Cardiac muscle cell (in vitro differentiated cells and primary cell): ENCODE data around the gene MRFAP1L1. TPM values are rescaled to one million over a fixed set of nuclear protein-coding genes. Genes with fewer than 3 reads are reported as not detected.

Experiments used
- DNase-seq, 2 donors: peaks; one replicate each; pipeline versions ENCODE4 v3.0.0 to v3.0.0-alpha.2; 2010 to 2017; ENCODE audit warnings: low read depth in 1 of 2, low spot score in 1 of 2
- H3K27ac ChIP-seq: fragments of 200-600 bp; sonication (generic); 2 replicates; pipeline ENCODE4 v1.5.1; 2016
- H3K27me3 ChIP-seq: fragments of 200-600 bp; sonication (generic); 2 replicates; pipeline ENCODE4 v1.6.0; 2016; ENCODE audit warnings: control low read depth
- H3K36me3 ChIP-seq: fragments of 200-600 bp; sonication (generic); 2 replicates; pipeline ENCODE4 v1.5.1; 2016; ENCODE audit warnings: control low read depth
- H3K4me1 ChIP-seq: fragments of 200-600 bp; sonication (generic); 2 replicates; pipeline ENCODE4 v1.8.1; 2017; ENCODE audit warnings: low read depth, mild to moderate bottlenecking, mixed run types
- H3K4me3 ChIP-seq: fragments of 200-600 bp; sonication (generic); 2 replicates; pipeline ENCODE4 v1.5.1; 2016; ENCODE audit warnings: mild to moderate bottlenecking
- H3K9me3 ChIP-seq: fragments of 200-600 bp; sonication (generic); 2 replicates; pipeline ENCODE4 v1.5.1; 2017; ENCODE audit warnings: low read depth, mild to moderate bottlenecking, control low read depth
- CTCF ChIP-seq: IDR thresholded peaks from 2 replicates; pipeline ENCODE4 v1.5.1; 2012; ENCODE audit warnings: low read depth, mild to moderate bottlenecking, low read length
- polyA plus RNA-seq: library from polyadenylated mRNA; unstranded; fragments of >200 nt; fragmentation: Nextera tagmentation; extraction: Ambion mirVana; gene quantifications from 2 replicates; pipeline ENCODE4 v1.2.1, GENCODE V29; 2016
- total RNA-seq: library from RNA; depleted of rRNA; stranded (reverse); fragments of >200 nt; gene quantifications from 2 replicates; pipeline ENCODE4 v1.2.3, GENCODE V29; 2016

MRFAP1L1 gene
- total and polyA plus RNA-seq, 2 experiments from 2014 or later: 73.3 to 112 TPM

- no peaks in the 10 kb centered on the region for H3K4me1 ChIP-seq
- H3K4me3 ChIP-seq: peak within 1 kb of the TSS; percentile 57
- peaks cover 4% of the 10 kb centered on the region for H3K27me3 ChIP-seq
- H3K36me3 ChIP-seq: no peaks in the 10 kb centered on the region
- no peaks in the 10 kb centered on the region for H3K9me3 ChIP-seq
- TF ChIP-seq CTCF: peak; percentile 12
- peak within 1 kb of the TSS; percentile 72 for H3K27ac ChIP-seq
- peak; percentile 94 to 95 for DNase-seq
Measured at GRCh38 chr4:6716018-6716911, 6.6 kb upstream of the MRFAP1L1 start, which contains the start of gene BLOC1S4. TSS of gene BLOC1S4 (plus strand) at chr4:6716174. CDS start at chr4:6716210, 36 bp downstream.

DNA sequence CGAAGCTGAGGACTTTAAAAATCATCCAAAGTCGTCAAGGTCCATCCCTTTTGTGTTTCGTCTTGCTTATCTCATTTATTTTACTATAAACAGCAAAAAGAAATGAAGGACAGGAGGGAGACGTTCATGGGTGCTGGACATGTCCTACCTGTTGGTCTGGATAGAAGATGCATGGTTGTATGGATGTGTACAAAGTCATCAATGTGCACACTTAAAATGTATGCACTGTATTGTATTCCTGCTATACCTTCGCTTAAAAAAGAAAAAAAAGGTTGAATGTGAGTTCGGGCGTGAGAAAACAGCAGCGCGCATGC lies 6.0 kb upstream of the MRFAP1L1 start:
- Histone ChIP-seq H3K4me3 (peak overlapping the region; percentile 57), H3K27me3 (peaks cover 4% of the 10 kb centered on the region), H3K9me3 (no peaks in the 10 kb centered on the region), H3K27ac (peak overlapping the region; percentile 72), H3K4me1 (no peaks in the 10 kb centered on the region), H3K36me3 (no peaks in the 10 kb centered on the region)
- no peak for DNase-seq
- TF ChIP-seq CTCF: no peak

GRCh38 chr4:6714954-6715353 lies 5.3 kb upstream of the MRFAP1L1 start:
- Histone ChIP-seq H3K4me3 (no peak overlapping the region), H3K27ac (no peak overlapping the region), H3K9me3 (no peaks in the 10 kb centered on the region), H3K27me3 (peaks cover 4% of the 10 kb centered on the region), H3K4me1 (no peaks in the 10 kb centered on the region), H3K36me3 (no peaks in the 10 kb centered on the region)
- TF ChIP-seq CTCF: no peak
- no peak for DNase-seq

- TF ChIP-seq CTCF: no peak
- no peak for DNase-seq
- Histone ChIP-seq H3K9me3 (no peaks in the 10 kb centered on the region), H3K4me1 (peaks cover 13% of the 10 kb centered on the region), H3K27ac (no peak overlapping the region), H3K27me3 (peaks cover 4% of the 10 kb centered on the region), H3K4me3 (no peak overlapping the region), H3K36me3 (no peaks in the 10 kb centered on the region)
Measured at GRCh38 chr4:6710996-6711395, 1.3 kb upstream of the MRFAP1L1 start.

- no peak for TF ChIP-seq CTCF
- H3K36me3 ChIP-seq: no peaks in the 10 kb centered on the region
- peaks cover 13% of the 10 kb centered on the region for H3K4me1 ChIP-seq
- peaks cover 4% of the 10 kb centered on the region for H3K27me3 ChIP-seq
- DNase-seq: peak in 1 of 2 donors; percentile 33
- H3K9me3 ChIP-seq: no peaks in the 10 kb centered on the region
- peak overlapping the region; percentile 52 for H3K27ac ChIP-seq
- peak overlapping the region; percentile 64 for H3K4me3 ChIP-seq
Measured at GRCh38 chr4:6710282-6710681, 617 bp upstream of the MRFAP1L1 start.
